ENCODE data around the gene ATP8A1. TPM values are rescaled to one million over a fixed set of nuclear protein-coding genes. Genes with fewer than 3 reads are reported as not detected.

Gene ATP8A1
- total and polyA plus RNA-seq, 2 of the 8 experiments (the other 6 are each of a cell fraction or from before 2014, with no cell fraction given) = 3.7 to 14.9 TPM

DNA sequence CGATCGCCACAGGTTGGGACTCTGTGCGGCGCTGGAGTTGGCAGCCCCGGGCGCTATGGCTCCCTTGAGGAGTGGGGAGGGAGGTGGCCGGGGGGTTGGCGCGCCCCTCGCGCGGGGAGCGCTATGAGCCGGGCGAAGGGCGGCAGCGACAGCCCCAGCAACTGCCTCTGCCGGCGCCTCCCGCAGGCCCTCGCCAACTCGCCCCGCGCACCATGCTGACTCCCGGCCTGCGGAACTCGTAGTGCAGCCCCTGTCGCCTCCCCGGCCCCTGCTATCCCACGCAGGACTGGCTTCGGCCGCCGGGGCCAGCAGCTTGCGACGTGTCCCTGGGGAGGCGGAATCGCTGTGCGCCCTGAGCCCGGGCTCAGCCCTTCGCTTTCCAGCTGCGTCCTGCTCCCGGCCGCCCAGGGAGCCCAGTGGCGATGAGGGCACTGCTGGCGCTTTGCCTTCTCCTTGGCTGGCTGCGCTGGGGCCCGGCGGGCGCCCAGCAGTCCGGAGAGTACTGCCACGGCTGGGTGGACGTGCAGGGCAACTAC, 259.2 kb downstream of the ATP8A1 start (continued):
- TF ChIP-seq SUZ12 (IDR thresholded peaks at IDR 0.05; ENCODE audit: low read length) = no peak; the same call in 1 of the 2 replicates
- no peak for TF ChIP-seq PHF8 (conservative IDR thresholded peaks at IDR 0.05; ENCODE audit: low read depth, low read length)
- peak in 1 of 2 experiments; percentile 24; a peak in 2 of 4 replicates for TF ChIP-seq SIN3A (conservative IDR thresholded peaks at IDR 0.05 in 1 of 2, IDR thresholded peaks at IDR 0.05 in 1 of 2; ENCODE audit: low read depth in 1 of 2, low read length in 2 of 2)
- no peak for TF ChIP-seq BACH1 (IDR thresholded peaks at IDR 0.05; ENCODE audit: low read length)
- TF ChIP-seq YY1 (IDR thresholded peaks at IDR 0.05; ENCODE audit: low read depth, low read length) = no peak
- peak; percentile 98 for TF ChIP-seq KDM4A (IDR thresholded peaks at IDR 0.05; ENCODE audit: low read depth, low read length, severe bottlenecking)
- TF ChIP-seq POLR2A (IDR thresholded peaks at IDR 0.05; ENCODE audit: control extremely low read depth in 1 of 2, low read depth in 2 of 2, low read length in 2 of 2) = no peak
